Liver (tissue), 9 donors: ENCODE measurements around the gene GALR1. TPM values are rescaled to one million over a fixed set of nuclear protein-coding genes. Genes with fewer than 3 reads are reported as not detected.

ENCODE experiments used
- DNase-seq: peaks from one replicate; pipeline ENCODE4 v3.0.0-alpha.2; 2017; ENCODE audit warnings: low spot score
- H3K27ac ChIP-seq, 2 donors: one replicate each; pipeline ENCODE4 v1.7.0; 2013; ENCODE audit warnings: inconsistent platforms in 2 of 2, low read length in 2 of 2, control low read depth in 1 of 2, low read depth in 1 of 2, mild to moderate bottlenecking in 1 of 2
- H3K27me3 ChIP-seq, 4 donors: one replicate each; pipeline versions ENCODE4 v1.6.1 to v1.7.0; 2013; ENCODE audit warnings: low read length in 3 of 4, inconsistent platforms in 1 of 4, mild to moderate bottlenecking in 1 of 4, moderate library complexity in 1 of 4; ENCODE audit not compliant: control insufficient read depth in 4 of 4, insufficient read depth in 4 of 4
- H3K36me3 ChIP-seq, 4 donors: one replicate each; pipeline versions ENCODE4 v1.6.1 to v1.7.0; 2013; ENCODE audit warnings: low read length in 3 of 4, mild to moderate bottlenecking in 3 of 4, low read depth in 1 of 4, moderate library complexity in 1 of 4; ENCODE audit not compliant: control insufficient read depth in 4 of 4, insufficient read depth in 3 of 4
- H3K4me1 ChIP-seq, 4 donors: one replicate each; pipeline versions ENCODE4 v1.6.1 to v1.7.0; 2013; ENCODE audit warnings: low read length in 3 of 4, mild to moderate bottlenecking in 3 of 4, moderate library complexity in 1 of 4; ENCODE audit not compliant: control insufficient read depth in 4 of 4, insufficient read depth in 4 of 4
- H3K4me3 ChIP-seq, 3 donors: one replicate each; pipeline versions ENCODE4 v1.6.1 to v1.7.0; 2013; ENCODE audit warnings: low read length in 3 of 3, control low read depth in 1 of 3, low read depth in 1 of 3, mild to moderate bottlenecking in 1 of 3
- H3K9ac ChIP-seq, 2 donors: one replicate each; pipeline ENCODE4 v1.7.0; 2013; ENCODE audit warnings: low read length in 2 of 2, mild to moderate bottlenecking in 2 of 2, moderate library complexity in 2 of 2, control low read depth in 1 of 2, low read depth in 1 of 2
- H3K9me3 ChIP-seq, 4 donors: one replicate each; pipeline versions ENCODE4 v1.6.1 to v1.7.0; 2013; ENCODE audit warnings: low read length in 3 of 4; ENCODE audit not compliant: control insufficient read depth in 4 of 4
- CTCF ChIP-seq: fragments of 150-350 bp; IDR thresholded peaks from 2 replicates; pipeline ENCODE4 v1.5.1; 2017; ENCODE audit warnings: improper control_type of control experiment, low read depth, low read length; ENCODE audit not compliant: missing input control
- FOXA2 ChIP-seq: IDR thresholded peaks from 2 replicates; pipeline ENCODE4 v1.6.1; 2016; ENCODE audit warnings: antibody characterized with exemption
- GABPA ChIP-seq, 2 donors: IDR thresholded peaks in 1 of 2; conservative IDR thresholded peaks in 1 of 2; 2 replicates each; pipeline ENCODE4 v1.6.1; 2016; ENCODE audit warnings: antibody characterized with exemption in 2 of 2, mild to moderate bottlenecking in 1 of 2, moderate library complexity in 1 of 2
- NR2F2 ChIP-seq: IDR thresholded peaks from 2 replicates; pipeline ENCODE4 v1.6.1; 2016; ENCODE audit warnings: antibody characterized with exemption
- REST ChIP-seq: IDR thresholded peaks from 2 replicates; pipeline ENCODE4 v1.6.1; 2016; ENCODE audit warnings: antibody characterized with exemption, mild to moderate bottlenecking
- RXRA ChIP-seq, 2 donors: IDR thresholded peaks; 2 replicates each; pipeline ENCODE4 v1.6.1; 2017 to 2018; ENCODE audit warnings: antibody characterized with exemption in 2 of 2, mild to moderate bottlenecking in 1 of 2
- SP1 ChIP-seq: IDR thresholded peaks from 2 replicates; pipeline ENCODE4 v1.6.1; 2018; ENCODE audit warnings: antibody characterized with exemption, mild to moderate bottlenecking
- TAF1 ChIP-seq: conservative IDR thresholded peaks from 2 replicates; pipeline ENCODE4 v1.6.1; 2016; ENCODE audit warnings: antibody characterized with exemption, mild to moderate bottlenecking
- WGBS: extraction: QIAGEN DNeasy Blood & Tissue Kit; methylation state at CpG from one replicate; pipeline ENCODE4 v1.1.7; 2013; 5-methylcytosine and 5-hydroxymethylcytosine counted together
- polyA plus RNA-seq, 2 donors: library from polyadenylated mRNA; stranded (reverse) in 1 of 2; unstranded in 1 of 2; fragments of 200-250 nt in 1 of 2; fragments of >200 nt in 1 of 2; fragmentation: Nextera tagmentation in 1 of 2; extraction: Ambion mirVana in 1 of 2; gene quantifications; one replicate each; pipeline versions ENCODE4 v1.2.1 to v1.2.3, GENCODE V29; 2013 to 2015
- total RNA-seq, 2 donors: library from RNA; depleted of rRNA; stranded (reverse); fragments of >200 nt; gene quantifications; one replicate each; pipeline ENCODE4 v1.2.3, GENCODE V29; 2014
- donor health status: healthy.
- donor health status: healthy.
- donor health status: healthy.
- donor health status: healthy.
- donor health status: healthy.

The GALR1 gene
- total and polyA plus RNA-seq, 4 donors, result not detected

DNA sequence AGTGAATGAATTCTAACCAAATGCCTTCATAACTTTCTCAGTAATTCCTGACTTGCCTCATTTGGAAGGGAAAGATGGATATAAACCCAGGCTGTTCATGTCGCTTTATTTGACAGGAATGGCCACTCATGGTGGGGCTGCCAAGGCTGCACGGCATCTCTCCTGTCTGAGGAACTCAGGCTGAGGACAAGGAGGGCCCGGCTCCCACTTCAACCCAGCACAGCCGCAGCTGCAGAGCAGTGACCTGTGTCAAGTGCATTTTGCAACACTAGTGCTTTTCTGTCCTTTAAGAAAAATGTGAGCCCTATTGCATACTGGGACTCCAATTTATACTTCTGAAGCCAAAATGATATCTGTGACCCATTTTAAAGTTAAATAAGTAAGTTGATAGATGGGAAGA lies 45.8 kb upstream of the GALR1 start:
- 85% methylated on average over 4 of the region's 4 CpGs for WGBS
- Histone ChIP-seq H3K4me3 (no peak overlapping the region), H3K9me3 (no peaks in the 10 kb centered on the region), H3K9ac (no peak overlapping the region), H3K36me3 (no peaks in the 10 kb centered on the region), H3K27ac (no peak overlapping the region), H3K4me1 (peaks cover 0 to 18% (median 10%) of the 10 kb centered on the region in 4 donors), H3K27me3 (no peaks in the 10 kb centered on the region)
- TF ChIP-seq CTCF, result no peak
- TF ChIP-seq SP1, result no peak
- no peak for TF ChIP-seq REST
- no peak for TF ChIP-seq GABPA (IDR thresholded peaks at IDR 0.05 in 1 of 2, conservative IDR thresholded peaks at IDR 0.05 in 1 of 2)
- TF ChIP-seq TAF1, result no peak
- TF ChIP-seq NR2F2, result peak; percentile 35
- no peak for DNase-seq

- Histone ChIP-seq H3K27ac (no peak overlapping the region), H3K36me3 (no peaks in the 10 kb centered on the region), H3K4me1 (peaks cover 0 to 18% (median 10%) of the 10 kb centered on the region in 4 donors), H3K9ac (no peak overlapping the region), H3K27me3 (no peaks in the 10 kb centered on the region), H3K4me3 (no peak overlapping the region), H3K9me3 (no peaks in the 10 kb centered on the region)
- WGBS, result 28% methylated on average over 6 of the region's 6 CpGs
- peak in 1 of 2 donors; percentile 27 for TF ChIP-seq RXRA (IDR thresholded peaks at IDR 0.05)
- no peak for TF ChIP-seq SP1
- TF ChIP-seq CTCF, result no peak
- no peak for TF ChIP-seq TAF1
- peak; percentile 20 for TF ChIP-seq REST
- peak; percentile 24 for TF ChIP-seq FOXA2
- no peak for DNase-seq
Measured at GRCh38 chr18:77205769-77206168, 43.9 kb upstream of the GALR1 start.
